HG02642 (cell line): ENCODE measurements around the gene SYF2.

Experiments
- ATAC-seq: cut with Tn5 transposase; IDR thresholded peaks from one replicate; pipeline ENCODE4 v1.9.1; 2021; ENCODE audit warnings: mild to moderate bottlenecking; ENCODE audit not compliant: unreplicated experiment, poor library complexity

The SYF2 gene

GRCh38 chr1:25186161-25187007 is 45.9 kb downstream of the SYF2 start:
- no peak for ATAC-seq

GRCh38 chr1:25185409-25186160 is 46.7 kb downstream of the SYF2 start:
- no peak for ATAC-seq

DNA sequence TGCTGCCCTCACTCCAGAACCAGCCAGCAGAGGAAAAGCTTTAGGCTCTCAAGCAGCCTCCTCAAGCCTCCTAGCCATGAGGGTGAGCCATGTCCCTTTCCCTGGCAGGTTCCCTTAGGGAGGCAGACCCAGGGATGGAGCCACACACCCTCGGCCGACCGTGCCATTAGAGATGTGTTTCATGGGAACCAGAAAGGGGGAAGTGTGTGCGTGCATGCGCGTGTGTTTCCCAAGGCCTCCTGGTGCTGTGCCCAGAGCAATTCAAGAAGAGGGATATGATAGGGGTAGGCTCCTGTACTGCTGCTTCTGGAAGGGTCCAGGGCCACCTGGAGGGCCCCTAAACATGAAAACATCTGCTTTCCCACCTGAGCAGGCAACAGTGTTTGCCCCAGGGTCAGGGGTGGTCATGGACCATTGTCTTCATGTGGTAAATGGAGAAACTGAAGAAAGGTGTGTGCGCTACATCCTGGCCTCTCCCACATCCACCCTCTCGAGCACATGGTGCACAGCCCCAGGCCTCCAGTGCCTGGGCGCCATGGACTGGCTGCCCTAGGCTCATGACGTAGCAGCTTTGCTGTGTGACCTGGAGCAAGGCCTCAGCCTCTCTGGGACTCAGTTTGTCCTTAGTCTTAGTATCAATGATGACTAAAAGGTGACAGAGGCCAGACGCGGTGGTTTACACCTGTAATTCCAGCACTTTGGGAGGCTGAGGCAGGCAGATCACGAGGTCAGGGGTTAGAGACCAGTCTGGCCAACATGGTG is 48.1 kb downstream of the SYF2 start:
- no peak for ATAC-seq

DNA sequence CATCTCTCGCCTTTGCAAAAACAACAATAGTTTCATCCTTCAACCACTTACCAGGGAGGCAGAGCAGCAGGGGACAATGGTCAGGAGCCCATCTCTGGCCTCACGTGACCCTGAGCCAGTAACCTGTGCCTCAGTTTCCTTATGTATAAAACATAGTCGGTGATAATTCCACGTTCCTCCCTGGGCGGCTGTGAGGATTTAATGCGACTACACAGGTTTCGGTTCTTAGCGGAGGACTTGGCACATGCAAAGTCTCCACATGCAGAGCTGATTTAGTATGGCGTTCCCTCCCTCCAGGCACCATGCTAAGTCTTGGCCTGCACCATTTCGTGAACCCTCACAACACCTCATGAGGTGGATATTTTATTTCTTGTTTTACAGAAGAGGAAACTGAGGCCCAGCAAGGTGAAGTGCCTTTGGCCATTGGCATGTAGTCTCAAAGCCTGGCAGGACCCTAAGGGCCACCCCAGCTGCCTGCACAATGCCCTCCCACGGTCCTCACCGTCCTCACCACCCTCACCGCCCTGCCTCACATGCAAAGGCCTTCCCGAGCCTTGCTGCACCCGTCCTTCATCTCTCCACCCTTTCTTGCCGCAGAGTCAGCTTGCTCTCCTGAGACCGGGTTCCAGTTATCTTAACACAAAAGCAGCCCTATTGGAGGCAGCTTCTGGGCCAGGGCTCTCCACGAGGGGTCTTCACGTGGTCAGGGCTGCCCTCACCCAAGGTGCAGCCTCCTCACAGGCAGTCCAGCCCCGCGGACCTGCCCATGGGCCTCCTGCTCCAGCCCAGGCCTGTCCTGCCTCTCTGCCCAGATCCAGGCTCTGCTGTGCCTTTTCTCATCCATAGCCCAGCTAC is 48.9 kb downstream of the SYF2 start:
- ATAC-seq: no peak

DNA sequence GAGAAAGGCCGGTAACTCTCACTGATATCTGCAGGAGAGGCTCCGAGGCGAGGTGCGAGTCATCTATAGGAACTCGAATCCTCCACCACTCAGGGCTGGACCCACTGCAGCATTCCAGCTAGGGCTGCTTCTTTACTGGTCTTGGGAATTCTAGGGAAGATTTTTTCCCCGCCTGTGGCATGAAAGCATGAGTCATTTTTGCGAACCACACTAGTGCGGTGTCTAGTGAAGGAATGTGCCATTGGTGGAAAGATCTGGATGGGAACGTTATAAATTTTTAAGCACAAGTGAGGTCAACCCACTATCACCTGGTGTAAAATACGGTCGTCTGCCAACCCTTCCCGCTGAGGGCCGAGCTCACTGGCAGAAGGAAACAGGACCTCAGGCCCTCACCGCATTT is 49.7 kb downstream of the SYF2 start:
- no peak for ATAC-seq

DNA sequence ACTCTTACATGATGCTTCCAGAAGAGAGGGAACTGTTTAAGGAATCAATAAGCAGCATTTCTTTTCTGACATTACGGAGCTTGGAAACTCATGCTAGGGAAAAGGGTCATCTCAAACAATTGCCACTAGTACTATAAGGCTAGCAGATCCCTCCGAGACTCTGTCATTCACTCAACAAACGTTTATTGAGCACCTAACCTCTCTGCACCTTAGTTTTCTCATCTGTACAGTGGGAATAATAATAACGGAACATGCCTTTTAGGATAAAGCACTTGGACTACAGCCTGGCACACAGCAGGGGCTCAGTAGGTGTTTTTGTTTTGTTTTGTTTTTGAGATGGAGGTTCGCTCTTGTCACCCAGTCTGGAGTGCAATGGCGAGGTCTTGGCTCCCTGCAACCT is 51.3 kb downstream of the SYF2 start:
- ATAC-seq: no peak

DNA sequence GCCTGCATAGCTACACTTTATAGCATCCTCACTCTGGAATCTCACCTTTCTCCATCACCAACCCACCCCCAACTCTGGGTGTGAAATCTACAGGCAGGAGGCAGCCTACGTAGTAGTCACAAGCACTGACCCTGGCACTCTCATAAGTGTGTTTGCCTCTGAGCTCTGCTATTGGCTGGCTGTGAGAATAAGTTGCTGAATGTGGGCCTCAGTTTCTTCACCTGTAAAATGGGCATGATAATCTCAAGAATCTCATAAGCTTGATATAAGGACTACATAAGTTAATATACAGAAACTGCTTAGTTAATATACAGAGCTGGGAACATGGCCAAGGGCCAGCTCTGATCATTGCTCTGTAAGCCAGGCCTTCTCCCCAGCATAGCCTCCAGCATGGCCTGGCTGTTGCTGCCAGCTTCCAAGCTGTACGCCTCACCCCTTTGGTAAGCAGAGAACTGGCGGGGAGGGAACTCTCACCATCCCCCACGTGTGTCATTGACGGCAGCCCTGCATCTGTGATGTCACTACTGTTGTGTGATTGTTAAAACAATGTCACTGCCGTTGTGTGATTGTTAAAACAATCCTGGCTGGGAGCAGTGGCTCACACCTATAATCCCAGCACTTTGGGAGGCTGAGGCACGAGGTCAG is 53.3 kb downstream of the SYF2 start:
- ATAC-seq: no peak

- no peak for ATAC-seq
These were observed 57.3 kb downstream of the SYF2 start for GRCh38 chr1:25174730-25175612.

DNA sequence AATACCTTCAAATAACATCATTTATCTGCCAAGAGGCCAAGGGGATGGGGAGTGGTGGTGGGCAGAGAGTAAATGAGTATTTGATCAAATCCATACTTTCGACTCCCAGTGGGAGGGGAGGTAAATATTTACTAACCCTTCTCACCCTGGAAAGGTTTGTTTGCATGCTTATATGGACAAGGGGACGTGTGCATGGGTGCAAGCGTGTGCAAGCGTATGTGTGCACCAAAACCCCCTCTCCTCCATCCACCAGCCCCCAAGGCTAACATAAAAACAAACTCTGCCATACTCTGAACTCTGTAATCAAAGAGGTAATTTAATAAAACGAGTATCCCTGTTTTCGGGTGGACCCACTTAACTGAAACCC is 58.0 kb downstream of the SYF2 start:
- ATAC-seq: no peak

GRCh38 chr1:25173809-25174340 is 58.4 kb downstream of the SYF2 start:
- ATAC-seq: no peak
